GM19099 (cell line): ENCODE measurements around the gene HAGHL.

Source experiments
- POLR2A ChIP-seq: IDR thresholded peaks from 3 replicates; pipeline ENCODE4 v1.6.1; 2011; ENCODE audit warnings: low read depth; ENCODE audit not compliant: insufficient read length; ENCODE audit errors: extremely low read depth

The HAGHL gene

GRCh38 chr16:764184-764750 is 37.4 kb downstream of the HAGHL start:
- TF ChIP-seq POLR2A: no peak

- no peak for TF ChIP-seq POLR2A
Measured at GRCh38 chr16:764848-765487, 38.1 kb downstream of the HAGHL start.

DNA sequence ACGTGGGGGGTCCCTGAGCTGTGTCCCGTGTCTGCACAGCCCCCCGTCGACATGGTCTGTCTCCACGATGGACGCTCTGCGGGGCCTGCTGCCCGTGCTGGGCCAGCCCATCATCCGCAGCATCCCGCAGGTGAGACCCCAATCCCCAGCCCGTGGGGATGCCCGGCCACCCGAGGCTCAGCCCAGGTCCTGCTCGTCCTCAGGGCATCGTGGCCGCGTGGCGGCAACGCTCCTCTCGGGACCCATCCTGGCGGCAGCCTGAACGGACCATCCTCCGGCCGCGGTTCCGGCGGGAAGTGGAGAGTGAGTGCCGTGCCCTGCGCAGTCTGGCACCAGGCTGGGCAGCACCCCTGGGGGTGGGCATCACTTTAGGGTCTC is 38.6 kb downstream of the HAGHL start:
- TF ChIP-seq POLR2A: no peak

- TF ChIP-seq POLR2A: no peak
Measured at GRCh38 chr16:766008-766819, 39.3 kb downstream of the HAGHL start.

GRCh38 chr16:766820-767640 is 40.1 kb downstream of the HAGHL start:
- no peak for TF ChIP-seq POLR2A

- TF ChIP-seq POLR2A: no peak
Measured at GRCh38 chr16:767743-768235, 40.9 kb downstream of the HAGHL start.

DNA sequence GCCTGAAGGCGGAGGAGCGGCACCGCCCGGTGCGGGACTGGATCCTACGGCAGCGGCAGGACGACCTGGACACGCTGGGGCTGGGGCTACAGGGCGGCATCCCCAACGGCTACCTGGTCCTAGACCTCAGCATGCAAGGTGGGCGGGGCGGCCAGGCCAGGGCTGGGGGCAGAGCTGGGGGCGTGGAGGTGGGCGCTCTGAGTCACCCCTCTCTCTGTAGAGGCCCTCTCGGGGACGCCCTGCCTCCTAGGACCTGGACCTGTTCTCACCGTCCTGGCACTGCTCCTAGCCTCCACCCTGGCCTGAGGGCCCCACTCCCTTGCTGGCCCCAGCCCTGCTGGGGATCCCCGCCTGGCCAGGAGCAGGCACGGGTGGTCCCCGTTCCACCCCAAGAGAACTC is 41.5 kb downstream of the HAGHL start:
- TF ChIP-seq POLR2A: no peak

GRCh38 chr16:769184-769784 is 42.4 kb downstream of the HAGHL start:
- TF ChIP-seq POLR2A: no peak

DNA sequence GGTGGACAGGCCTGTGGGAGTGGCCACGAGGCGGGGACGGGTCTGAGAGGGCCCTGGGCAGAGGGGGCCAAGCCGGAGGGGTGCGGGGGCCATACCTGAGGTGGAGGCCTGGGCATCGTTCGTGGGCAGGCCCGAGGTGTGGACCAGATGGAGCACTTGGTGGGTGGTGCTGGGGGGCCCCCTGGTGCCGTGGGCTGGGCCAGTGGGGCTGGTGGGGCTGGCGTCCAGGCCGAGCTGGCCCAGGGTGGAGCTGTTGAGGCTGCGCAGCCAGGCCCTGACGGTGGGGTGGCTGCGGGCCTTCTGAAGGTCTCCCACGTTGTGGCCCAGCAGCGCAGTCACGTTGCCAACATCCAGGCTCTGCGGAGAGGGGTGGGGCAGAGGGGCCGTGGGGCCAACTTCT is 43.0 kb downstream of the HAGHL start:
- no peak for TF ChIP-seq POLR2A

GRCh38 chr16:770411-770810 is 43.5 kb downstream of the HAGHL start:
- no peak for TF ChIP-seq POLR2A

DNA sequence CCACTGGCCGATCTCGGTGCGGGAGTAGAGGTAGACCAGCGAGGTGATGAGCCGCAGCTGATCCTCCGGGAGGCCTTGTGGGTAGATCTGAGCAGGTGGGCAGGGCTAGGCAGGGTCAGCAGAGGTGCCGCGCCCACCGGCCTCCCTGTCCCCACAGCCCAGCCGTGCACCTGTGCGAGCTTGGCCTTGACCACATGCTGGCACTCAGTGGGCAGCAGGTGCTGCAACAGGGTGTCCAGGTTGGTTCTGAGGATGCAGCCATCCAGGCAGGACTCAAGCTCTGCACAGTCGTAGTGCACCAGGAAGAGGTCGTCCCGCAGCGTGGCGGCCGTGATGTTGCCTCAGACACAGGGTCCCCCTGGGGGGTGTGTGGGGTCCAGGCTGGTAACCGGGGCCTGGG is 46.1 kb downstream of the HAGHL start:
- TF ChIP-seq POLR2A: no peak

- no peak for TF ChIP-seq POLR2A
Measured at GRCh38 chr16:774086-775001, 47.4 kb downstream of the HAGHL start.

- no peak for TF ChIP-seq POLR2A
Measured at GRCh38 chr16:775236-775796, 48.4 kb downstream of the HAGHL start.
